C4-2B (cell line): ENCODE data around the gene IGF1.

Experiments used
- CTCF ChIP-seq: fragments of 450-650 bp; conservative IDR thresholded peaks from 2 replicates; pipeline ENCODE4 v1.5.1; 2017; ENCODE audit warnings: mild to moderate bottlenecking
- ZFX ChIP-seq: fragments of 450-650 bp; IDR thresholded peaks from 2 replicates; pipeline ENCODE4 v1.6.1; 2017

DNA sequence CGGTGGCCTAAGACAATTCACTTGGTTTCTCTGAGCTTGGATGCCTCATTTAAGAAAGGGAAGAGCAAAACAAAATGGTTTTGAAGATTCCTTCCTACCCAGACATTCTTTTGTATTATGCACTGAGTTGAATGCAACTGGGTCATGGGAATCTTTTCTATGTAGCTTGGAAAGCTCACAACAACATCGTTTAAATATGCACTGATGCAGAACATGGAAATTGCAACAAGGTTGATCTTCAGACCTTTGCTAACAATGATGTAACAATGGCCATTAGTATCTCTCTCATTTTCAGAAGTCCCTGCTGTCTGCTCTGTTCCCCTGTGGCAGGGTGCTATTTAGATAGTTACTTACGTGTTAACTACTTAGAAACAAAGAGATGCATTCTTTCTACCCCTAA lies 30.1 kb upstream of the IGF1 start:
- TF ChIP-seq CTCF: no peak
- no peak for TF ChIP-seq ZFX
